ENCODE measurements around the gene ANG.
"Not testable (repeated sequence)": the region's sequence is repeated elsewhere in the genome, so short reads cannot be mapped to it uniquely, and the experiment has no call there.

Gene ANG

GRCh38 chr14:20699931-20700330 is 11.4 kb downstream of the ANG start:
- no peak for ATAC-seq

- ATAC-seq = not testable (repeated sequence)
Observed at GRCh38 chr14:20700965-20701364, 12.4 kb downstream of the ANG start.

GRCh38 chr14:20706657-20707355 is 18.2 kb downstream of the ANG start:
- no peak for ATAC-seq

- ATAC-seq = no peak
Observed at GRCh38 chr14:20707622-20708021, 19.1 kb downstream of the ANG start.

GRCh38 chr14:20711261-20711660 is 22.7 kb downstream of the ANG start:
- ATAC-seq = no peak

GRCh38 chr14:20711685-20712084 is 23.1 kb downstream of the ANG start:
- no peak for ATAC-seq

GRCh38 chr14:20712904-20713303 is 24.3 kb downstream of the ANG start:
- ATAC-seq = no peak

GRCh38 chr14:20714593-20715250 is 26.2 kb downstream of the ANG start:
- ATAC-seq = no peak

- ATAC-seq = no peak
Observed at GRCh38 chr14:20719777-20720176, 31.2 kb downstream of the ANG start.

- no peak for ATAC-seq
Observed at GRCh38 chr14:20720741-20721140, 32.2 kb downstream of the ANG start.

- ATAC-seq = no peak
Observed at GRCh38 chr14:20722016-20722415, 33.5 kb downstream of the ANG start.

GRCh38 chr14:20723488-20723887 is 34.9 kb downstream of the ANG start:
- no peak for ATAC-seq

- ATAC-seq = not testable (repeated sequence)
Observed at GRCh38 chr14:20726121-20726520, 37.6 kb downstream of the ANG start.

GRCh38 chr14:20726531-20726930 is 38.0 kb downstream of the ANG start:
- no peak for ATAC-seq

GRCh38 chr14:20730891-20731290 is 42.3 kb downstream of the ANG start:
- no peak for ATAC-seq

GRCh38 chr14:20732477-20732876 is 43.9 kb downstream of the ANG start:
- no peak for ATAC-seq

- no peak for ATAC-seq
Observed at GRCh38 chr14:20732979-20733635, 44.5 kb downstream of the ANG start.

- ATAC-seq = no peak
Observed at GRCh38 chr14:20733684-20734429, 45.3 kb downstream of the ANG start.

- ATAC-seq = no peak
Observed at GRCh38 chr14:20734430-20734806, 45.9 kb downstream of the ANG start.

- not testable (repeated sequence) for ATAC-seq
Observed at GRCh38 chr14:20738292-20738691, 49.7 kb downstream of the ANG start.

GRCh38 chr14:20742132-20742531 is 53.6 kb downstream of the ANG start:
- no peak for ATAC-seq

GRCh38 chr14:20743556-20743955 is 55.0 kb downstream of the ANG start:
- ATAC-seq = no peak
